Fibroblast of lung (primary cell): ENCODE results near the gene CBR3. TPM values are rescaled to one million over a fixed set of nuclear protein-coding genes. Genes with fewer than 3 reads are reported as not detected.

Source experiments
- DNase-seq, 2 donors: peaks; one replicate each; pipeline versions ENCODE4 v3.0.0 to v3.0.0-alpha.2; 2010; ENCODE audit warnings: low read depth in 2 of 2
- H2AFZ ChIP-seq: 2 replicates; pipeline ENCODE4 v1.5.1; 2012; ENCODE audit warnings: low read length, control low read depth, inconsistent platforms
- H3K27ac ChIP-seq: 2 replicates; pipeline ENCODE4 v1.5.1; 2011; ENCODE audit warnings: low read length, control low read depth; ENCODE audit not compliant: insufficient read depth
- H3K27me3 ChIP-seq: 2 replicates; pipeline ENCODE4 v1.5.1; 2011; ENCODE audit warnings: mild to moderate bottlenecking, low read length; ENCODE audit not compliant: control insufficient read depth, insufficient read depth
- H3K36me3 ChIP-seq: 2 replicates; pipeline ENCODE4 v1.5.1; 2011; ENCODE audit warnings: low read length; ENCODE audit not compliant: control insufficient read depth, insufficient read depth
- H3K4me1 ChIP-seq: 2 replicates; pipeline ENCODE4 v1.5.1; 2011; ENCODE audit warnings: low read length; ENCODE audit not compliant: control insufficient read depth, insufficient read depth; ENCODE audit errors: extremely low read depth
- H3K4me2 ChIP-seq: 2 replicates; pipeline ENCODE4 v1.5.1; 2011; ENCODE audit warnings: low read length, control low read depth; ENCODE audit not compliant: insufficient read depth; ENCODE audit errors: extremely low read depth
- H3K4me3 ChIP-seq, 4 experiments: fragments of 200-600 bp in 1 of 4; sonication (generic) in 1 of 4; replicated peaks in 1 of 4; 2 replicates each; pipeline ENCODE4 v1.5.1; 2011 to 2016; ENCODE audit warnings: low read length in 4 of 4, low read depth in 3 of 4, mild to moderate bottlenecking in 3 of 4, control low read depth in 2 of 4, inconsistent platforms in 1 of 4, mixed read lengths in 1 of 4; ENCODE audit not compliant: insufficient read depth in 1 of 4; ENCODE audit errors: control extremely low read depth in 1 of 4
- H3K79me2 ChIP-seq: 2 replicates; pipeline ENCODE4 v1.5.1; 2012; ENCODE audit warnings: mild to moderate bottlenecking, low read length, inconsistent platforms; ENCODE audit not compliant: control insufficient read depth, insufficient read depth
- H3K9ac ChIP-seq: 2 replicates; pipeline ENCODE4 v1.5.1; 2011; ENCODE audit warnings: mild to moderate bottlenecking, low read length, control low read depth; ENCODE audit not compliant: insufficient read depth
- H3K9me3 ChIP-seq: 2 replicates; pipeline ENCODE4 v1.5.1; 2012; ENCODE audit warnings: low read depth, low read length; ENCODE audit not compliant: control insufficient read depth, insufficient read depth
- H4K20me1 ChIP-seq: 2 replicates; pipeline ENCODE4 v1.5.1; 2011; ENCODE audit warnings: low read length; ENCODE audit not compliant: control insufficient read depth, insufficient read depth; ENCODE audit errors: extremely low read depth
- CTCF ChIP-seq, 2 donors: IDR thresholded peaks in 1 of 2; conservative IDR thresholded peaks in 1 of 2; 1 replicate in 1 of 2; 2 replicates in 1 of 2; pipeline ENCODE4 v1.5.1; 2011 to 2012; ENCODE audit warnings: low read length in 2 of 2, control low read depth in 1 of 2, inconsistent platforms in 1 of 2, low read depth in 1 of 2, mild to moderate bottlenecking in 1 of 2
- EZH2 ChIP-seq: IDR thresholded peaks from 2 replicates; pipeline ENCODE4 v1.5.1; 2012; ENCODE audit warnings: low read length, control low read depth, mild to moderate bottlenecking; ENCODE audit errors: missing control alignments
- polyA plus RNA-seq, 2 donors: library from polyadenylated mRNA; depleted of rRNA in 1 of 2; stranded (reverse) in 1 of 2; unstranded in 1 of 2; fragments of >200 nt; gene quantifications; 2 replicates each; pipeline ENCODE4 v1.2.1, GENCODE V29; 2011 to 2012; ENCODE audit warnings: missing spikeins in 1 of 2
- total RNA-seq: library from RNA; depleted of rRNA; stranded (reverse); fragments of >200 nt; gene quantifications from 2 replicates; pipeline ENCODE4 v1.2.1, GENCODE V29; 2014

The CBR3 gene
- total and polyA plus RNA-seq, 2 donors (not counting 1 experiment from before 2014, with no cell fraction given) = 13.2 to 21.1 TPM

- Histone ChIP-seq H4K20me1 (no peaks in the 10 kb centered on the region), H3K36me3 (no peaks in the 10 kb centered on the region), H3K79me2 (no peaks in the 10 kb centered on the region), H2AFZ (no peak overlapping the region), H3K27ac (no peak overlapping the region), H3K9ac (no peak overlapping the region), H3K27me3 (no peaks in the 10 kb centered on the region), H3K4me3 (no peak overlapping the region), H3K4me2 (no peak overlapping the region), H3K4me1 (no peaks in the 10 kb centered on the region), H3K9me3 (no peaks in the 10 kb centered on the region)
- DNase-seq = no peak
- TF ChIP-seq EZH2 (no peak), CTCF (conservative IDR thresholded peaks at IDR 0.05 in 1 of 2, IDR thresholded peaks at IDR 0.05 in 1 of 2; ENCODE audit: low read depth in 1 of 2, low read length in 2 of 2) (no peak)
Measured at GRCh38 chr21:36188937-36189336, 54.1 kb downstream of the CBR3 start.

GRCh38 chr21:36190736-36191135, 55.9 kb downstream of the CBR3 start:
- Histone ChIP-seq H3K36me3 (no peaks in the 10 kb centered on the region), H3K4me1 (no peaks in the 10 kb centered on the region), H3K27ac (no peak overlapping the region), H3K4me2 (no peak overlapping the region), H3K9me3 (no peaks in the 10 kb centered on the region), H3K4me3 (no peak overlapping the region), H3K79me2 (no peaks in the 10 kb centered on the region), H4K20me1 (no peaks in the 10 kb centered on the region), H3K27me3 (no peaks in the 10 kb centered on the region), H3K9ac (no peak overlapping the region), H2AFZ (no peak overlapping the region)
- no peak for TF ChIP-seq CTCF (conservative IDR thresholded peaks at IDR 0.05 in 1 of 2, IDR thresholded peaks at IDR 0.05 in 1 of 2; ENCODE audit: low read depth in 1 of 2, low read length in 2 of 2)
- TF ChIP-seq EZH2 = no peak
- DNase-seq = no peak

- Histone ChIP-seq H3K9me3 (no peaks in the 10 kb centered on the region), H3K4me2 (no peak overlapping the region), H2AFZ (no peak overlapping the region), H3K27me3 (no peaks in the 10 kb centered on the region), H4K20me1 (no peaks in the 10 kb centered on the region), H3K36me3 (no peaks in the 10 kb centered on the region), H3K27ac (no peak overlapping the region), H3K79me2 (no peaks in the 10 kb centered on the region), H3K4me1 (no peaks in the 10 kb centered on the region), H3K9ac (no peak overlapping the region), H3K4me3 (no peak overlapping the region)
- no peak for DNase-seq
- TF ChIP-seq CTCF (conservative IDR thresholded peaks at IDR 0.05 in 1 of 2, IDR thresholded peaks at IDR 0.05 in 1 of 2; ENCODE audit: low read depth in 1 of 2, low read length in 2 of 2) (no peak), EZH2 (no peak)
Measured at GRCh38 chr21:36193200-36193599, 58.3 kb downstream of the CBR3 start.
